VCaP (cell line): ENCODE data around the gene IL20.

Experiments used
- H3K27ac ChIP-seq: fragments of 450-650 bp; 2 replicates; pipeline ENCODE4 v1.5.1; 2017
- CTCF ChIP-seq: fragments of 450-650 bp; conservative IDR thresholded peaks from 2 replicates; pipeline ENCODE4 v1.5.1; 2017; ENCODE audit warnings: mild to moderate bottlenecking, moderate library complexity

IL20 gene

GRCh38 chr1:206864939-206865671 is at the start of gene IL20:
IL20 (plus strand) TSS chr1:206865623; CDS start chr1:206865853, 230 bp downstream.
- peak; percentile 89 for TF ChIP-seq CTCF
- H3K27ac ChIP-seq, result no peak within 1 kb of the TSS

GRCh38 chr1:206816390-206817287 is 48.8 kb upstream of the IL20 start:
- no peak for TF ChIP-seq CTCF
- H3K27ac ChIP-seq, result no peak overlapping the region

GRCh38 chr1:206821493-206821892 is 43.9 kb upstream of the IL20 start:
- H3K27ac ChIP-seq, result no peak overlapping the region
- TF ChIP-seq CTCF, result no peak

GRCh38 chr1:206823727-206824126 is 41.7 kb upstream of the IL20 start:
- no peak overlapping the region for H3K27ac ChIP-seq
- no peak for TF ChIP-seq CTCF

GRCh38 chr1:206824331-206824730 is 41.1 kb upstream of the IL20 start:
- H3K27ac ChIP-seq, result no peak overlapping the region
- TF ChIP-seq CTCF, result no peak

GRCh38 chr1:206826394-206826793 is 39.0 kb upstream of the IL20 start:
- H3K27ac ChIP-seq, result no peak overlapping the region
- no peak for TF ChIP-seq CTCF

GRCh38 chr1:206828061-206828460 is 37.4 kb upstream of the IL20 start:
- H3K27ac ChIP-seq, result no peak overlapping the region
- no peak for TF ChIP-seq CTCF
